Esophagus muscularis mucosa (tissue), 4 donors: ENCODE data around the gene BAG5. TPM values are rescaled to one million over a fixed set of nuclear protein-coding genes. Genes with fewer than 3 reads are reported as not detected.
"Not testable (repeated sequence)": the region's sequence is repeated elsewhere in the genome, so short reads cannot be mapped to it uniquely, and the experiment has no call there.

Experiments used
- DNase-seq: peaks from one replicate; pipeline ENCODE4 v3.0.0-alpha.2; 2017; ENCODE audit errors: extremely low spot score
- H3K27ac ChIP-seq, 4 donors: fragments of 200-600 bp; sonication (generic); replicated peaks in 1 of 4; 1 replicate in 3 of 4; 2 replicates in 1 of 4; pipeline ENCODE4 v1.5.1; 2016 to 2019; ENCODE audit warnings: mild to moderate bottlenecking in 1 of 4
- H3K27me3 ChIP-seq, 4 donors: fragments of 200-600 bp; sonication (generic); one replicate each; pipeline versions ENCODE4 v1.5.1 to v1.6.0; 2016 to 2019
- H3K36me3 ChIP-seq, 4 donors: fragments of 200-600 bp; sonication (generic); one replicate each; pipeline ENCODE4 v1.5.1; 2016 to 2019
- H3K4me1 ChIP-seq, 4 donors: fragments of 200-600 bp; sonication (generic); one replicate each; pipeline ENCODE4 v1.5.1; 2016 to 2019
- H3K4me3 ChIP-seq, 4 donors: fragments of 200-600 bp; sonication (generic); 1 replicate in 2 of 4; 2 replicates in 2 of 4; pipeline ENCODE4 v1.5.1; 2016 to 2019; ENCODE audit warnings: mild to moderate bottlenecking in 4 of 4, moderate library complexity in 1 of 4
- H3K9me3 ChIP-seq, 4 donors: fragments of 200-600 bp; sonication (generic); 1 replicate in 3 of 4; 2 replicates in 1 of 4; pipeline ENCODE4 v1.5.1; 2016 to 2019
- CTCF ChIP-seq, 3 experiments: fragments of 200-600 bp in 2 of 3; fragments of 450-650 bp in 1 of 3; sonication (generic) in 2 of 3; IDR thresholded peaks; one replicate each; pipeline ENCODE4 v1.5.1; 2017 to 2019; ENCODE audit warnings: antibody characterized with exemption in 3 of 3, mild to moderate bottlenecking in 2 of 3, moderate library complexity in 1 of 3
- EP300 ChIP-seq: sonication (generic); formaldehyde crosslinking; IDR thresholded peaks from one replicate; pipeline ENCODE4 v1.6.1; 2017; ENCODE audit warnings: antibody characterized with exemption
- POLR2A ChIP-seq: fragments of 450-650 bp; IDR thresholded peaks from one replicate; pipeline ENCODE4 v1.6.1; 2017; ENCODE audit warnings: antibody characterized with exemption, moderate library complexity, mild to moderate bottlenecking, low read depth
- POLR2AphosphoS5 ChIP-seq, 2 donors: sonication (generic); formaldehyde crosslinking; IDR thresholded peaks; one replicate each; pipeline ENCODE4 v1.6.1; 2017; ENCODE audit warnings: antibody characterized with exemption in 2 of 2
- WGBS: methylation state at CpG from one replicate; pipeline ENCODE4 v1.1.5; 2018; 5-methylcytosine and 5-hydroxymethylcytosine counted together
- intact Hi-C: fragments of 100-400 bp; cut with DNase I; formaldehyde crosslinking; loops from one replicate; pipeline ENCODE4 v1.15.1; 2023
- total RNA-seq, 4 donors: library from RNA; depleted of rRNA; stranded (reverse); fragments of >200 nt; gene quantifications; one replicate each; pipeline versions ENCODE4 v1.1.0 to v1.2.1, GENCODE V29; 2016

BAG5 gene
- 10 to 100 TPM; 27.4 to 34.7 (median 28.3) TPM for total RNA-seq

GRCh38 chr14:103562429-103563225 lies at the start of gene BAG5, which contains the start of gene COA8:
Gene BAG5, minus strand, starts transcription at chr14:103562657. Its CDS starts 1,493 bp downstream, at chr14:103561164.
Gene COA8, plus strand, starts transcription at chr14:103562960. Its CDS starts 42 bp downstream, at chr14:103563002.
- peaks cover 4 to 26% (median 26%) of the 10 kb centered on the region in 4 donors for H3K36me3 ChIP-seq
- intact Hi-C loops: no loop called here
- H3K9me3 ChIP-seq: no peaks in the 10 kb centered on the region
- no peaks in the 10 kb centered on the region for H3K27me3 ChIP-seq
- DNase-seq: no peak
- under 1% methylated on average over 32 of the region's 109 CpGs for WGBS
- peaks cover 57 to 86% (median 72%) of the 10 kb centered on the region in 4 donors for H3K4me1 ChIP-seq
- TF ChIP-seq CTCF (IDR thresholded peaks at IDR 0.05): peak in 2 of 3 experiments; percentile 17 to 44
- peak; percentile 91 for TF ChIP-seq POLR2A
- peak; percentile 85 to 94 for TF ChIP-seq POLR2AphosphoS5 (IDR thresholded peaks at IDR 0.05)
- TF ChIP-seq EP300: no peak
- H3K27ac ChIP-seq: peak within 1 kb of the TSS; percentile 91 to 98 (median 96)
- peak within 1 kb of the TSS; percentile 74 to 94 (median 87) for H3K4me3 ChIP-seq

GRCh38 chr14:103611215-103611614 lies 48.8 kb upstream of the BAG5 start:
- Histone ChIP-seq H3K36me3 (no peaks in the 10 kb centered on the region), H3K27me3 (no peaks in the 10 kb centered on the region), H3K27ac (no peak overlapping the region), H3K9me3 (peaks cover 0 to 10% (median 8%) of the 10 kb centered on the region in 4 donors), H3K4me3 (no peak overlapping the region), H3K4me1 (peaks cover 17 to 25% (median 22%) of the 10 kb centered on the region in 4 donors)
- TF ChIP-seq EP300 (no peak), POLR2A (no peak), CTCF (IDR thresholded peaks at IDR 0.05) (no peak), POLR2AphosphoS5 (IDR thresholded peaks at IDR 0.05) (no peak)
- 92% methylated on average over 2 of the region's 2 CpGs for WGBS
- no peak for DNase-seq
- intact Hi-C loops: no loop called here

GRCh38 chr14:103609081-103609480 lies 46.6 kb upstream of the BAG5 start:
- 86% methylated on average over 4 of the region's 4 CpGs for WGBS
- peaks cover 17 to 25% (median 22%) of the 10 kb centered on the region in 4 donors for H3K4me1 ChIP-seq
- H3K4me3 ChIP-seq, DNase-seq, H3K27ac ChIP-seq, H3K36me3 ChIP-seq, H3K27me3 ChIP-seq, intact Hi-C loops: not testable (repeated sequence)
- H3K9me3 ChIP-seq: peaks cover 0 to 10% (median 8%) of the 10 kb centered on the region in 4 donors

- Histone ChIP-seq H3K4me1 (peaks cover 17 to 25% (median 22%) of the 10 kb centered on the region in 4 donors), H3K4me3 (peak overlapping the region; percentile 39 to 41 (median 40))
- DNase-seq: no peak
These were observed 45.4 kb upstream of the BAG5 start for GRCh38 chr14:103607822-103608221.

More at GRCh38 chr14:103607822-103608221, 45.4 kb upstream of the BAG5 start:
- Histone ChIP-seq H3K27me3 (no peaks in the 10 kb centered on the region), H3K27ac (peak overlapping the region in 1 of 4 donors; percentile 31), H3K36me3 (no peaks in the 10 kb centered on the region), H3K9me3 (peaks cover 0 to 10% (median 8%) of the 10 kb centered on the region in 4 donors)
- intact Hi-C loops: no loop called here
- 12% methylated on average over 14 of the region's 15 CpGs for WGBS
- TF ChIP-seq CTCF (IDR thresholded peaks at IDR 0.05): no peak
- no peak for TF ChIP-seq POLR2A
- no peak for TF ChIP-seq EP300
- no peak for TF ChIP-seq POLR2AphosphoS5 (IDR thresholded peaks at IDR 0.05)
